GM21576 (cell line): ENCODE measurements around the gene IL12A.

Experiments used
- ATAC-seq: cut with Tn5 transposase; IDR thresholded peaks from one replicate; pipeline ENCODE4 v1.9.1; 2021; ENCODE audit warnings: mild to moderate bottlenecking, moderate library complexity; ENCODE audit not compliant: unreplicated experiment

The IL12A gene

GRCh38 chr3:159989973-159990846 lies 1.6 kb downstream of the IL12A start:
- no peak for ATAC-seq

- ATAC-seq, result no peak
These were observed 3.0 kb downstream of the IL12A start for GRCh38 chr3:159991591-159991990.

- ATAC-seq, result no peak
These were observed 4.0 kb downstream of the IL12A start for GRCh38 chr3:159992589-159992988.

- ATAC-seq, result no peak
These were observed 5.5 kb downstream of the IL12A start for GRCh38 chr3:159994182-159994581.

- ATAC-seq, result no peak
These were observed 6.5 kb downstream of the IL12A start for GRCh38 chr3:159995091-159995490.

GRCh38 chr3:159996018-159996417 lies 7.4 kb downstream of the IL12A start:
- no peak for ATAC-seq

- ATAC-seq, result no peak
These were observed 8.3 kb downstream of the IL12A start for GRCh38 chr3:159996959-159997358.

GRCh38 chr3:160001148-160001760 lies 12.6 kb downstream of the IL12A start:
- ATAC-seq, result no peak

- ATAC-seq, result no peak
These were observed 13.4 kb downstream of the IL12A start for GRCh38 chr3:160001850-160002623.

- peak; percentile 88 for ATAC-seq
These were observed 15.0 kb downstream of the IL12A start for GRCh38 chr3:160003520-160004128.

- no peak for ATAC-seq
These were observed 16.4 kb downstream of the IL12A start for GRCh38 chr3:160005004-160005403.

- peak; percentile 33 for ATAC-seq
These were observed 17.9 kb downstream of the IL12A start for GRCh38 chr3:160006282-160007163.

- ATAC-seq, result no peak
These were observed 20.3 kb downstream of the IL12A start for GRCh38 chr3:160008961-160009360.

GRCh38 chr3:160009525-160009924 lies 20.9 kb downstream of the IL12A start:
- ATAC-seq, result no peak

GRCh38 chr3:160010578-160010977 lies 21.9 kb downstream of the IL12A start:
- ATAC-seq, result peak; percentile 70

- ATAC-seq, result peak; percentile 79
These were observed 23.5 kb downstream of the IL12A start for GRCh38 chr3:160012108-160012507.

GRCh38 chr3:160016972-160017371 lies 28.3 kb downstream of the IL12A start:
- no peak for ATAC-seq

GRCh38 chr3:160018959-160019358 lies 30.3 kb downstream of the IL12A start:
- no peak for ATAC-seq

- no peak for ATAC-seq
These were observed 31.5 kb downstream of the IL12A start for GRCh38 chr3:160020057-160020711.

GRCh38 chr3:160022068-160022467 lies 33.4 kb downstream of the IL12A start:
- ATAC-seq, result no peak
